Activated CD8-positive, alpha-beta memory T cell treated with anti-CD3 and anti-CD28 coated beads, Interleukin-2, amount 10 ng/mL, durations not matched to agents 7 days and 5 days (primary cell): ENCODE data around the gene SCP2. TPM values are rescaled to one million over a fixed set of nuclear protein-coding genes. Genes with fewer than 3 reads are reported as not detected.

Experiments used
- ATAC-seq: fragments of 150-1000 bp; cut with Tn5 transposase; one replicate; pipeline ENCODE4 v1.10.0; 2021; ENCODE audit warnings: moderate library complexity
- CTCF ChIA-PET: fragments of 350-600 bp; sonication (Branson Sonifier 250); formaldehyde crosslinking; loops from one replicate; lab custom pipeline; 2021; ENCODE audit warnings: antibody characterized with exemption; lab: Charles Lee
- DNase-seq: peaks from one replicate; pipeline ENCODE4 v3.0.0-alpha.2; 2020
- H3K27ac Mint-ChIP-seq: one replicate; pipeline ENCODE4 v1.8.0; 2021; ENCODE audit warnings: mild to moderate bottlenecking, mixed read lengths
- H3K27me3 Mint-ChIP-seq: one replicate; pipeline ENCODE4 v1.8.0; 2021; ENCODE audit warnings: mixed read lengths
- H3K36me3 Mint-ChIP-seq: one replicate; pipeline ENCODE4 v1.8.0; 2021; ENCODE audit warnings: mild to moderate bottlenecking, mixed read lengths
- H3K4me1 Mint-ChIP-seq: one replicate; pipeline ENCODE4 v1.8.0; 2021; ENCODE audit warnings: mixed read lengths
- H3K4me3 Mint-ChIP-seq: one replicate; pipeline ENCODE4 v1.8.0; 2021; ENCODE audit warnings: mild to moderate bottlenecking, moderate library complexity, mixed read lengths
- H3K9me3 Mint-ChIP-seq: one replicate; pipeline ENCODE4 v1.8.0; 2022; ENCODE audit warnings: low read depth, mixed read lengths
- total RNA-seq, 2 experiments: library from RNA; stranded (reverse); gene quantifications; one replicate each; pipeline ENCODE4 v1.2.3, GENCODE V29; 2021

SCP2 gene
- total RNA-seq, 2 experiments from 2014 or later, result 72.1 to 72.8 TPM

- Mint-ChIP-seq H3K4me1 (no peaks in the 10 kb centered on the region), H3K27ac (no peak overlapping the region), H3K9me3 (no peaks in the 10 kb centered on the region), H3K27me3 (no peaks in the 10 kb centered on the region), H3K4me3 (no peak overlapping the region), H3K36me3 (no peaks in the 10 kb centered on the region)
- DNase-seq (no peak), ATAC-seq (no peak)
- CTCF ChIA-PET, result interaction anchor here (0.7 to 1.2 kb wide), 3 partner anchors 9 to 1500 kb away, joined by 3 read pairs; partner anchors contain the start of gene ECHDC2
Observed at GRCh38 chr1:52907068-52907811, 19.8 kb upstream of the SCP2 start.

GRCh38 chr1:52907812-52908153, 19.3 kb upstream of the SCP2 start:
- CTCF ChIA-PET, result interaction anchor here (1.2 kb wide), 2 partner anchors 9 to 13 kb away, joined by 3 read pairs; partner anchors contain the start of gene ECHDC2
- DNase-seq (no peak), ATAC-seq (no peak)
- H3K36me3 Mint-ChIP-seq, result no peaks in the 10 kb centered on the region
- H3K4me3 Mint-ChIP-seq, result no peak overlapping the region
- H3K27ac Mint-ChIP-seq, result no peak overlapping the region
- H3K4me1 Mint-ChIP-seq, result no peaks in the 10 kb centered on the region
- H3K27me3 Mint-ChIP-seq, result no peaks in the 10 kb centered on the region
- H3K9me3 Mint-ChIP-seq, result no peaks in the 10 kb centered on the region

GRCh38 chr1:52911541-52911940, 15.5 kb upstream of the SCP2 start:
- H3K27me3 Mint-ChIP-seq, result no peaks in the 10 kb centered on the region
- no peaks in the 10 kb centered on the region for H3K36me3 Mint-ChIP-seq
- no peaks in the 10 kb centered on the region for H3K9me3 Mint-ChIP-seq
- H3K27ac Mint-ChIP-seq, result no peak overlapping the region
- ATAC-seq (no peak), DNase-seq (no peak)
- H3K4me3 Mint-ChIP-seq, result no peak overlapping the region
- CTCF ChIA-PET, result interaction anchor here (1.0 kb wide), 1 partner anchor 10 kb away, joined by 3 read pairs; the partner anchor contains the start of gene ECHDC2
- no peaks in the 10 kb centered on the region for H3K4me1 Mint-ChIP-seq

- no peak for DNase-seq
- no peaks in the 10 kb centered on the region for H3K4me1 Mint-ChIP-seq
- no peak overlapping the region for H3K4me3 Mint-ChIP-seq
- H3K9me3 Mint-ChIP-seq, result no peaks in the 10 kb centered on the region
- H3K36me3 Mint-ChIP-seq, result no peaks in the 10 kb centered on the region
- H3K27me3 Mint-ChIP-seq, result no peaks in the 10 kb centered on the region
- CTCF ChIA-PET, result interaction anchor here (0.6 kb wide), 1 partner anchor 26 kb away, joined by 3 read pairs; no protein-coding TSS in a partner anchor
- H3K27ac Mint-ChIP-seq, result no peak overlapping the region
- ATAC-seq, result no peak
Observed at GRCh38 chr1:52913014-52913413, 14.1 kb upstream of the SCP2 start.

GRCh38 chr1:52913537-52913936, 13.5 kb upstream of the SCP2 start:
- Mint-ChIP-seq H3K36me3 (no peaks in the 10 kb centered on the region), H3K27me3 (no peaks in the 10 kb centered on the region), H3K27ac (no peak overlapping the region), H3K4me1 (no peaks in the 10 kb centered on the region), H3K9me3 (no peaks in the 10 kb centered on the region), H3K4me3 (no peak overlapping the region)
- DNase-seq (no peak), ATAC-seq (no peak)
- CTCF ChIA-PET, result no interaction called here

- no peak for DNase-seq
- Mint-ChIP-seq H3K4me3 (no peak overlapping the region), H3K9me3 (no peaks in the 10 kb centered on the region), H3K4me1 (peaks cover 6% of the 10 kb centered on the region), H3K27ac (no peak overlapping the region), H3K27me3 (no peaks in the 10 kb centered on the region), H3K36me3 (no peaks in the 10 kb centered on the region)
- CTCF ChIA-PET, result no interaction called here
- ATAC-seq, result no peak
Observed at GRCh38 chr1:52914463-52914862, 12.6 kb upstream of the SCP2 start.

GRCh38 chr1:52915211-52915854, 11.7 kb upstream of the SCP2 start:
- ATAC-seq, result no peak
- Mint-ChIP-seq H3K36me3 (no peaks in the 10 kb centered on the region), H3K27me3 (no peaks in the 10 kb centered on the region), H3K27ac (no peak overlapping the region), H3K4me1 (peaks cover 15% of the 10 kb centered on the region), H3K4me3 (no peak overlapping the region), H3K9me3 (no peaks in the 10 kb centered on the region)
- CTCF ChIA-PET, result no interaction called here
- no peak for DNase-seq

- CTCF ChIA-PET, result no interaction called here
- no peak for ATAC-seq
- no peak for DNase-seq
- Mint-ChIP-seq H3K9me3 (no peaks in the 10 kb centered on the region), H3K27ac (no peak overlapping the region), H3K27me3 (no peaks in the 10 kb centered on the region), H3K4me1 (peaks cover 20% of the 10 kb centered on the region), H3K36me3 (no peaks in the 10 kb centered on the region), H3K4me3 (no peak overlapping the region)
Observed at GRCh38 chr1:52915855-52916220, 11.2 kb upstream of the SCP2 start.

- ATAC-seq (no peak), DNase-seq (no peak)
- H3K4me3 Mint-ChIP-seq, result no peak overlapping the region
- H3K36me3 Mint-ChIP-seq, result no peaks in the 10 kb centered on the region
- H3K27me3 Mint-ChIP-seq, result no peaks in the 10 kb centered on the region
- H3K9me3 Mint-ChIP-seq, result no peaks in the 10 kb centered on the region
- H3K4me1 Mint-ChIP-seq, result peaks cover 20% of the 10 kb centered on the region
- CTCF ChIA-PET, result interaction anchor here (1.1 kb wide), 1 partner anchor 9 kb away, joined by 3 read pairs; no protein-coding TSS in a partner anchor
- no peak overlapping the region for H3K27ac Mint-ChIP-seq
Observed at GRCh38 chr1:52916241-52916975, 10.7 kb upstream of the SCP2 start.

- peaks cover 24% of the 10 kb centered on the region for H3K4me1 Mint-ChIP-seq
- no peaks in the 10 kb centered on the region for H3K36me3 Mint-ChIP-seq
- H3K27ac Mint-ChIP-seq, result no peak overlapping the region
- DNase-seq, result no peak
- no peak for ATAC-seq
- H3K9me3 Mint-ChIP-seq, result no peaks in the 10 kb centered on the region
- H3K4me3 Mint-ChIP-seq, result no peak overlapping the region
- CTCF ChIA-PET, result interaction anchor here (1.1 kb wide), 1 partner anchor 10 kb away, joined by 3 read pairs; no protein-coding TSS in a partner anchor
- H3K27me3 Mint-ChIP-seq, result no peaks in the 10 kb centered on the region
Observed at GRCh38 chr1:52917156-52917555, 9.9 kb upstream of the SCP2 start.

GRCh38 chr1:52917581-52917980, 9.5 kb upstream of the SCP2 start:
- H3K36me3 Mint-ChIP-seq, result no peaks in the 10 kb centered on the region
- H3K9me3 Mint-ChIP-seq, result no peaks in the 10 kb centered on the region
- ATAC-seq, result no peak
- peaks cover 27% of the 10 kb centered on the region for H3K4me1 Mint-ChIP-seq
- CTCF ChIA-PET, result no interaction called here
- no peak overlapping the region for H3K27ac Mint-ChIP-seq
- H3K27me3 Mint-ChIP-seq, result no peaks in the 10 kb centered on the region
- no peak overlapping the region for H3K4me3 Mint-ChIP-seq
- DNase-seq, result no peak

- H3K36me3 Mint-ChIP-seq, result no peaks in the 10 kb centered on the region
- DNase-seq (no peak), ATAC-seq (no peak)
- CTCF ChIA-PET, result interaction anchor here (1.2 to 1.9 kb wide), 3 partner anchors 13 to 281 kb away, joined by 3 to 5 read pairs (median 3); no protein-coding TSS in a partner anchor
- H3K27me3 Mint-ChIP-seq, result no peaks in the 10 kb centered on the region
- no peak overlapping the region for H3K27ac Mint-ChIP-seq
- H3K4me1 Mint-ChIP-seq, result peaks cover 27% of the 10 kb centered on the region
- H3K9me3 Mint-ChIP-seq, result no peaks in the 10 kb centered on the region
- no peak overlapping the region for H3K4me3 Mint-ChIP-seq
Observed at GRCh38 chr1:52918201-52918600, 8.9 kb upstream of the SCP2 start.

GRCh38 chr1:52919051-52919722, 7.9 kb upstream of the SCP2 start:
- H3K36me3 Mint-ChIP-seq, result no peaks in the 10 kb centered on the region
- CTCF ChIA-PET, result interaction anchor here (1.2 to 1.9 kb wide), 4 partner anchors 14 to 280 kb away, joined by 3 to 5 read pairs (median 4); no protein-coding TSS in a partner anchor
- no peaks in the 10 kb centered on the region for H3K27me3 Mint-ChIP-seq
- ATAC-seq, result no peak
- H3K27ac Mint-ChIP-seq, result no peak overlapping the region
- peak; percentile 50 for DNase-seq
- no peaks in the 10 kb centered on the region for H3K9me3 Mint-ChIP-seq
- no peak overlapping the region for H3K4me3 Mint-ChIP-seq
- H3K4me1 Mint-ChIP-seq, result peaks cover 27% of the 10 kb centered on the region
